Ureter (tissue), 1 donor: ENCODE data around the gene C14orf132. TPM values are rescaled to one million over a fixed set of nuclear protein-coding genes. Genes with fewer than 3 reads are reported as not detected.
A peak's percentile ranks its signal among the peaks of the same experiment; 100 is the strongest.

Experiments
- DNase-seq: peaks from one replicate; pipeline ENCODE4 v3.0.0-alpha.2; 2020; ENCODE audit warnings: low spot score
- total RNA-seq: library from RNA; stranded (reverse); gene quantifications from one replicate; pipeline ENCODE4 v1.2.4, GENCODE V29; 2023
- donor health status: DM: yes; HTN: yes; CAD: no.

The C14orf132 gene
- total RNA-seq, 1 donor from 2014 or later: 6.7 TPM

DNA sequence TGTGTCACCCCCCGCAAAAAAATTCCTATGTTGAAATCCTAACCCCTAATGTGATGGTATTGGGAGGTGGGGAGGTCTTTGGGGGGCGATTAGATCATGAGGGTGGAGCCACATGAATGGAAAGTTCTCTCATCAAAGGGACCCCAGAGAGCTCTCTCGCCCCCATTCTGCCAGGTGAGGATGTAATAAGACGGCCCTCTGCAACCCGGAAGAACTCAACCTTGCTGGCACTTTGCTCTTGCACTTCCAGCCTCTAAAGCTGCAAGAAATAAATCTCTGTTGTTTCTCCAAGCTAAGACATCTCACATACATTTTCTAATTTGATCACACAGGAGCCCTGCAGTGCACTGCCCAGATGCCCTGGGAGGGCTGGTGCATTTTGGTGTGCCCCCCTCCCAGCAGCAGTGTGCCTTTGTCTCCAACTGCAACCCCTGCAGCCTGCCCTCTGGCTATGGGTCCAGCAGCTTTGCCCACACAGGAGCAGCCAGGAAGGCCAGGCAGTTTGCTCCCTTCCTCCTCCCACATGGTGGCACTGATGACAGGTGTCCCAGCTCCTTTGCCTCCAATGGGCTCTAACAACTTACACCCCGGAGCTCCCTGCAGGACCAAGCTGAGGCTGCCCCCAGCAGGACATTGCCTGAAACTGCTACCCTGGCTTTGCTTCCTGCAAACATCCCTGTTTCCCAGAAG lies 59.3 kb downstream of the C14orf132 start:
- DNase-seq: no peak

DNA sequence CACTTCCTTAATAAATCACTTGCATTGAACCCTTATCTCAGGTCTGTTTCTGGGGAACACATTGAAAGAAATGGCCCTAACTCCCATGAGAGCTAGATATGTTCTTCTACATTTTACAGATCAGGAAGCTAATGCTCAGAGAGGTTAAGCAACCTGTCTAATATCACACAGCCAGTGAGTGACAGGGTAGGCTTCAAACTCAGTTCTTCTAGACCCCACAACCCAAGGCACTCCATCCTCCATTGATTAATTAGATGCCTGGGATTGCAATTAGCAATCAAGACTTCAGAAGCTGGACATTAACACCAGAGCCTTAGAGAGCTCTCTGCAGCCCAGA lies 59.8 kb downstream of the C14orf132 start:
- no peak for DNase-seq

- peak; percentile 83 for DNase-seq
These were observed 61.3 kb downstream of the C14orf132 start for GRCh38 chr14:96100161-96101064.

GRCh38 chr14:96102081-96102856 lies 63.1 kb downstream of the C14orf132 start:
- DNase-seq: no peak

- no peak for DNase-seq
These were observed 63.9 kb downstream of the C14orf132 start for GRCh38 chr14:96103075-96103474.

DNA sequence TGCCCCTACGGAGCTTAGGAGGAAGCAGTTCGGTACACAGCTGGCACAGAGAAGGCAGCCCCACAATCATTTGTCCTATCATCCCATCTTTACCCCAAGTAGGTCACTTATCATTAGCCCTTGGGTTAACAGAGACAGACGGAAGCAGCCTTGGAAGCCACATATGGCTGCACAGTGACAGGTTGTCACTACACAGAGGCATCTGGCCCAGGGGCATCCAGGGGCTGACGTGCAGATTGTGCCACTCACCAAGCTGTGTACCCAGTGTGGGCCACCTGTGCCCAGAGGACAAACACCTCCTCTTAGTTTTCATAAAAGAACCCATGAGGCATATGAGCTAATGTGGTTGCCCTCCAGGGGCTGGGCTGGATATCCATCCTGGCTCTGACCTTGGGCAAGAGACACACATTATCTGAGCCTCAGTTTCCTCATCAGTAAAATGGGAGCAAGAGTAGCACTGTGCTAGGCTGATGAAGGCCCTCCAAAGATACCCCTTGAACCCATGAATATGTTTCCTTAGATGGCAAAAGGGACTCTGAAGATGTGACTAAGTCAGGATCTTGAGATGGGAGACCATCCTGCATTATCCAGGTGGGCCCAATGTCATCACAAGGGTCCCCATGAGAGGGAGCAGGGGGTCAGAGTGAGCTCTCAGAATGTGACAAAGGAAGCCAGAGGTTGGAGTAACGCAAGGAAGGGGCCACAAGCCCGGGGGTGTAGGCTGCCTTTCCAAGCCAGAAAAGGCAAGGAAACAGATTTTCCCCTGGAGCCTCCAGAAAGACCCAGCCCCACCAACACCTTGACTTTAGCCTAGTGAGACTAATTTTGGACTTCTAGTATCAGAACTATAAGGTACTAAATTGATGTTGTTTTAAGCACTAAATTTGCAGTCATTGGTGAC lies 64.6 kb downstream of the C14orf132 start:
- DNase-seq: no peak

- DNase-seq: peak; percentile 89
These were observed 65.4 kb downstream of the C14orf132 start for GRCh38 chr14:96104469-96105057.

GRCh38 chr14:96105089-96105925 lies 66.1 kb downstream of the C14orf132 start:
- DNase-seq: no peak

DNA sequence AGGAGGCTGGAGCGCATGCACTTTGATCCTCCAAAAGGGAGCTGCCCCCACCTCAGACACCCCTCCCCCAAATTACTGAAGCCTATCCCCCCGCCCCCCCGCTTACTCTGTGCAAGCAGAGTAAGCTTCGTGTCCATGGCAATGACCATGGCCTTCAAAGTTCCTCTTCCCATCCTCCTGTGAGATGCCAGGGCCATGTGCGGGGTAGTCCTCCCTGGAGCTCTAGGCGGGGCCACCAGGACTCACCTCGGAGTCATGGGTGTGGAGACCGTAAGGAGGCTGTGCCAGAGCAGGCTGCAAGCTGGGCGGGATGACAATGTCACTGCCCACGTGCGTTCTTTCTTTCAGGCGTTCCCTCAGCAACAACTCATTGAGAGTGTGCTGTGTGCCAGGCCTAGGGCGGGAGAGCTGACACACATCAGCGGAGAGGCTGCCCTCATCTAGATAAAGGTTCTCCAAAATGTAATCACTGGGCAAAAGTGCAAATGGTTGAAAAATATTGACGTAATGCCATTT lies 66.8 kb downstream of the C14orf132 start:
- no peak for DNase-seq

DNA sequence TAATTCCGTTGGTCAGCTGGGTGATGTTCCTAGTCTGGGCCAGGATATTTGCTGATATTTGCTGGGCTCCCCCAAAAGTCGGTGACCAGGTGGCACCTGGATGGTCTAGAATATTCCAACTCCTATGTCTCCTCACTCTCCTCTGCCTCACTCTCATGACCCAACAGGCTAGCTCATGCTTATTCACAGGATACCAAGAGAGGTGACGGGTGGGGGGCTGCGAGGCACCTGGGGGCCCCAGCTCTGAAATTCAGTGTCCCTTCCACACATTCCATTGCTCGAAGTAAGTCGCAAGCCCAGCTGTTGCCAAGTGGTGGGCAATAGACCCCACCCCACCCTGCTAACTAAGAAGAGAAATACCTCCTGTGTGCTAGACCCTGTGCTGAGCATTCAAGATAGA lies 67.7 kb downstream of the C14orf132 start:
- DNase-seq: no peak

GRCh38 chr14:96108061-96108795 lies 69.1 kb downstream of the C14orf132 start:
- no peak for DNase-seq

GRCh38 chr14:96108911-96109310 lies 69.7 kb downstream of the C14orf132 start:
- DNase-seq: no peak

- DNase-seq: no peak
These were observed 70.6 kb downstream of the C14orf132 start for GRCh38 chr14:96109596-96110355.

- DNase-seq: no peak
These were observed 72.9 kb downstream of the C14orf132 start for GRCh38 chr14:96112032-96112431.

DNA sequence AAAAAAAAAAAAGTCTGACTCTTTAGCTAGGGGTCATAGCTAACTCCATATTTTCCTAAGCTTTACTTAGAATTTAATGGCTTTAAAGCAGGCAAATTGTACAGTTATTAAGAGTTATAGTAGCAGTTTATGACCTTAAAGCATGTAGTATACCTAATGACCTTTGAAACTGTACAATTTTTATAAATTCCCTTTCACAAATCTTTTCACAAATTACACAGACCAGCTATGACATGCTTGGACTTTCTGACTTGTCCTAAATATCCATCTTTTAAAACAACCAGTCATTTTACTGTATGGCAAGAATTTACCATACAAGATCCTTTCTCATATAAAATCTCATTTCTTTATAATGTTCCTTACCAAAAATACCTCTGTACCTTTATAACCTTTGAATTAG lies 74.8 kb downstream of the C14orf132 start:
- DNase-seq: no peak

- DNase-seq: no peak
These were observed 78.1 kb downstream of the C14orf132 start for GRCh38 chr14:96117101-96117897.

- no peak for DNase-seq
These were observed 78.8 kb downstream of the C14orf132 start for GRCh38 chr14:96117960-96118359.
